Dermis blood vessel endothelial cell (primary cell): ENCODE results near the gene RASAL2. TPM values are rescaled to one million over a fixed set of nuclear protein-coding genes. Genes with fewer than 3 reads are reported as not detected.

Experiments used
- DNase-seq: peaks from one replicate; pipeline ENCODE4 v3.0.0; 2010
- total RNA-seq: library from RNA; depleted of rRNA; stranded (reverse); fragments of >200 nt; gene quantifications from 2 replicates; pipeline ENCODE4 v1.2.3, GENCODE V29; 2014

The RASAL2 gene
- total RNA-seq, result 32.2 and 35.4 TPM in 2 replicates

GRCh38 chr1:178093951-178094738 is at the start of gene RASAL2:
Gene RASAL2, plus strand, starts transcription at chr1:178094104. Its CDS starts 389 bp downstream, at chr1:178094493.
- DNase-seq, result peak; percentile 80

- DNase-seq, result no peak
Observed at GRCh38 chr1:178046591-178047270, 47.2 kb upstream of the RASAL2 start.

- no peak for DNase-seq
Observed at GRCh38 chr1:178047403-178048093, 46.4 kb upstream of the RASAL2 start.

GRCh38 chr1:178048426-178048825 is 45.5 kb upstream of the RASAL2 start:
- DNase-seq, result no peak

- DNase-seq, result no peak
Observed at GRCh38 chr1:178048883-178049282, 45.0 kb upstream of the RASAL2 start.

- no peak for DNase-seq
Observed at GRCh38 chr1:178050084-178050483, 43.8 kb upstream of the RASAL2 start.

GRCh38 chr1:178051071-178051470 is 42.8 kb upstream of the RASAL2 start:
- DNase-seq, result peak; percentile 69

- peak; percentile 72 for DNase-seq
Observed at GRCh38 chr1:178052650-178053461, 41.0 kb upstream of the RASAL2 start.

- peak; percentile 29 for DNase-seq
Observed at GRCh38 chr1:178055093-178055492, 38.8 kb upstream of the RASAL2 start.

GRCh38 chr1:178055779-178056471 is 38.0 kb upstream of the RASAL2 start:
- DNase-seq, result peak; percentile 73

GRCh38 chr1:178057141-178057765 is 36.7 kb upstream of the RASAL2 start:
- DNase-seq, result peak; percentile 34

- peak; percentile 73 for DNase-seq
Observed at GRCh38 chr1:178057912-178058534, 35.9 kb upstream of the RASAL2 start.

- DNase-seq, result peak; percentile 37
Observed at GRCh38 chr1:178060789-178061556, 32.9 kb upstream of the RASAL2 start.

- no peak for DNase-seq
Observed at GRCh38 chr1:178061620-178062019, 32.3 kb upstream of the RASAL2 start.

GRCh38 chr1:178064191-178064821 is 29.6 kb upstream of the RASAL2 start:
- no peak for DNase-seq

GRCh38 chr1:178065250-178065649 is 28.7 kb upstream of the RASAL2 start:
- no peak for DNase-seq

- DNase-seq, result no peak
Observed at GRCh38 chr1:178066296-178066907, 27.5 kb upstream of the RASAL2 start.

GRCh38 chr1:178066908-178067614 is 26.8 kb upstream of the RASAL2 start:
- DNase-seq, result no peak
